Measurements from ENCODE around the gene DOCK4.

Gene DOCK4

DNA sequence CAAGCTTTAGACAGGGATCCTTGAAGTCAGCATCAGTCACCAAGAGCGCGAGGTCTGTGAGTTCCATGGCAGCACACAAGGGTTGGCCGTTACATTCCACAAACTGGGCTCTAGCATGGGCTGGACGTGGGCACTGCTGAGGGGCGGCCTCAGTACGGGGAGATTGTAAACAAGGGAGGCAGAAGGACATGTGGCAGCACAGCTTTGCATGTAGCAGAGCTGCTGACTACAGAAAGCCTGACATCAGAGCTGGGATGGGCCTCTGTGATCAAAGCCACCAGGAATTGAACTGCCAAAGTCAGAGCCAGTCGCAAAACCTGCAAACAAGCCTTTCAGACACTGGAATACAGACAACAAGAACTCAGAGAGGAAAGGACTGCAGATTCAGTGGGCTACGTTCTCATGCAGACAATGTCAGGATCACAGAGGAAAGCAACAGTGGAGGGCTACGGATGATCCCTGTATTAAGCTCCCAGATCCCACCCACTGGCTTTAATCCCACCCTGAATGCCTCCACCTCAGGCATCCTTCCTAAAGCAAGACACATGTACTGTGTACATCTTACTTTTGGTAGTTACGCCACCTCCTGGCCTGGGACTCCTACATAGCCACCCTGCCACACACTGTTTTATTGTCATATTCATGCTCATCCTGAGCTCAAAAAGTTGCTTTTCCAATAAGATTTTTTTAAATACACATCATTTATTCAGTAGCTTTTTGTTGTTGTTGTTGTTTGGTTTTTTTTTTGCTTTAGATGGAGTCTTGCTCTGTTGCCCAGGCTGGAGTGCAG, 352.8 kb downstream of the DOCK4 start:
- TF ChIP-seq, protein P1, sequence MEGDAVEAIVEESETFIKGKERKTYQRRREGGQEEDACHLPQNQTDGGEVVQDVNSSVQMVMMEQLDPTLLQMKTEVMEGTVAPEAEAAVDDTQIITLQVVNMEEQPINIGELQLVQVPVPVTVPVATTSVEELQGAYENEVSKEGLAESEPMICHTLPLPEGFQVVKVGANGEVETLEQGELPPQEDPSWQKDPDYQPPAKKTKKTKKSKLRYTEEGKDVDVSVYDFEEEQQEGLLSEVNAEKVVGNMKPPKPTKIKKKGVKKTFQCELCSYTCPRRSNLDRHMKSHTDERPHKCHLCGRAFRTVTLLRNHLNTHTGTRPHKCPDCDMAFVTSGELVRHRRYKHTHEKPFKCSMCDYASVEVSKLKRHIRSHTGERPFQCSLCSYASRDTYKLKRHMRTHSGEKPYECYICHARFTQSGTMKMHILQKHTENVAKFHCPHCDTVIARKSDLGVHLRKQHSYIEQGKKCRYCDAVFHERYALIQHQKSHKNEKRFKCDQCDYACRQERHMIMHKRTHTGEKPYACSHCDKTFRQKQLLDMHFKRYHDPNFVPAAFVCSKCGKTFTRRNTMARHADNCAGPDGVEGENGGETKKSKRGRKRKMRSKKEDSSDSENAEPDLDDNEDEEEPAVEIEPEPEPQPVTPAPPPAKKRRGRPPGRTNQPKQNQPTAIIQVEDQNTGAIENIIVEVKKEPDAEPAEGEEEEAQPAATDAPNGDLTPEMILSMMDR (IDR thresholded peaks at IDR 0.05; ENCODE audit: low read depth, low read length): no peak
- H3K4me3 ChIP-seq (ENCODE audit: low read depth, low read length): no peak overlapping the region

DNA sequence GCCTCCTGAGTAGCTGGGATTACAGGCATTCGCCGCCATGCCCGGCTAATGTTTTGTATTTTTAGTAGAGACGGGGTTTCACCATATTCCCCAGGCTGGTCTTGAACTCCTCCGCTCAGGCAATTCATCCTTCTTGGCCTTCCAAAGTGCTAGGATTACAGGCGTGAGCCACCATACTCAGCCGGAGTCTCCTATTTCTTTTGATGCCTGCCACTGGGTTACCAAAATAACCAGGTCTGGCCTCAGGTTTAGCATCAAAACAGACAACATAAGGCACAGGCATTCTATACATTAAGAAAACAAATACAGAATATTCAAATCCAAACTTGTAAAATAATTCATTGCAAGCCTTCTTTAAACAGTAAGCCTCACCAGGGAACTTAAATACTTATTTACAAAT, 354.1 kb downstream of the DOCK4 start:
- TF ChIP-seq, protein P1 (IDR thresholded peaks at IDR 0.05; ENCODE audit: low read depth, low read length): no peak
- no peak overlapping the region for H3K4me3 ChIP-seq (ENCODE audit: low read depth, low read length)

DNA sequence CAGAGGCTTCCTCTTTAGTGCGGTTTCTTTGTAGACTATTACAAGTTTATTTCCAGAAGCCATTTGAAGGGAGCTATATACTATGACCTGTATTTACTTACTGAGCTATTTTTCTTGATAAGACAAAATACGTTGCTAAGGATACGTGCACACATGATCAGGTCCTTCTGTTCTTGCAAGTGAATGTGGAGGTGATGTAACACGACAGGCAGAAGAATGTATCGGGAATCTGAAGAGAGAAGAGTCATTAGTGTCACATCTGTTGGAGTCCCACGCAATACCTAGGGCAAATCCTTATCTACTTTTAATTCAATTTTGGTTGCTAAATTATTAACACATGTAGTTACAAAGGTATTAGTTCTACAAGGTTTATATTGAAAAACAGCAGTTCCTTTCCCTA, 359.3 kb downstream of the DOCK4 start:
- TF ChIP-seq, protein P1 (IDR thresholded peaks at IDR 0.05; ENCODE audit: low read depth, low read length): no peak
- no peak overlapping the region for H3K4me3 ChIP-seq (ENCODE audit: low read depth, low read length)

DNA sequence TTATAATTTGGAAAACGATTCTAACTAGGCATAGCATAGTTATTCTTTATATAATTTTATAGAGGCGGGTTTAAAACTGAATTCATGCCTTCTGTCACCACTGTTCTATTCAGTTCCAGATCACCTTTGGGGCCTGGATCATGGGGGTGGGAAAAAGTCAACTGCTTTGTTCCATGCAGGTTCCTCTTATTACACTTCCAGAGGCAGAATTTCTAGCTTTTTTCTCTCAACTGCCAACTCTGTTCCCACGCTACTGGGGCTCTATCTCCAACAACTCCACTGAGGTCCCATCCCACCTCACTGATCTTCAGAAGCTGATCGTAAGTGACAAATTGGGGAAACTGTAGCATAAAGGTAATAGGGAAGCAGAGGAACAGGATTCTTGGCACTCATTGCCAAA, 360.3 kb downstream of the DOCK4 start:
- TF ChIP-seq, protein P1 (IDR thresholded peaks at IDR 0.05; ENCODE audit: low read depth, low read length): no peak
- H3K4me3 ChIP-seq (ENCODE audit: low read depth, low read length): no peak overlapping the region

DNA sequence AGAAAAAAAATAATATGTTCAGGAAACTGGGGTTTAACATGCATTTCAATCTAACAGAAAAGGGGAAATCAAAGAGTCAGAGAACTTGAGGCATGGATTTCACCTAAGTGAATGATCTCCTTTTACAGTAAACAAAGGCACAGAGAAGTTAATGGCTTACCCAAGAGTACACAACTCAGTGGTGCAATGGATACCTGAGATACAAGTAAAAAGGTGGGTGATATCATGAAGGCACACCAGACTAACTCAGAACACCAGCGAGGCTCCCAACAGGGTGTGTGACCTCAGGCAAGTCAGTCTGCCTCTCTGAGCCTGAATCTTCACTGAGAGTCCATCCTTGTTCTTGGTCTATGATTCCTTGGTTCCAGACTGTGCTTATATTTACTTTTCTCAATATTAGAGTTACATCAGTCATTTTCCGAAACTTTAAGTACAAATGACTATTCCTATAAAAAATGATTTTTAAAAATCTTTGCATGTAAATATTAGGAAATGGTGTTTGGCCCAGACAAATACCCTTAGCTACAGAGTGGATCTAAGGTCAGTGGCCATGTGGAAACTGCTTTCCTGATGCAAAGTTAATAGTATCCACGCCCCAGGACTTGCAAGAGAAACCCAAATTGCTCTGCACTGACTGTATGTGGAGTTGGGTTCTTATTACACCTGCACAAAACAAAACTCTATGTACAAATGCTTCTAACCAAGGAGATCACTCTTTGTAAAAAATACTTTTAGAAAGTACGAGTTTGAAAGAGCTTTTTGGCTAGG, 361.1 kb downstream of the DOCK4 start:
- H3K4me3 ChIP-seq (ENCODE audit: low read depth, low read length): no peak overlapping the region
- TF ChIP-seq, protein P1 (IDR thresholded peaks at IDR 0.05; ENCODE audit: low read depth, low read length): no peak

DNA sequence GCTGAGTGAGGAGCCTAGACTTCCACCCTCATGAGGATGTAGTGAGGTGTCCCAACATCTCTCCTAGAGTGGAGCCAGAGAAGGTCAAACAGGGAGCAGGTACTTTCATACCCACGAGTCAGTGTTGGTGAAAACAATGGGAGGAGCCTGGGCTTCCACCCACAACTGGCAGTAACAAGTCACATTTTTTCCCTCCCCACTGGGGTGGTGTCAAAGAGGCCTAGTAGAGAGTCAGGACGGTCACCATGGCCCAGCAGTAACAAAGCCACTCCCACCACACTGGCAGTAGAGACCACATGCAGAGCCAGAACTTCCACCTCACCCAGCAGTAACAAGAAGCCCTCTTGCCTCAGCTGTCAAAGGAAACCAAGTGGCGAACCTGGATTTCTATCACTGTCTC, 363.7 kb downstream of the DOCK4 start:
- TF ChIP-seq, protein P1 (IDR thresholded peaks at IDR 0.05; ENCODE audit: low read depth, low read length): no peak
- H3K4me3 ChIP-seq (ENCODE audit: low read depth, low read length): no peak overlapping the region

DNA sequence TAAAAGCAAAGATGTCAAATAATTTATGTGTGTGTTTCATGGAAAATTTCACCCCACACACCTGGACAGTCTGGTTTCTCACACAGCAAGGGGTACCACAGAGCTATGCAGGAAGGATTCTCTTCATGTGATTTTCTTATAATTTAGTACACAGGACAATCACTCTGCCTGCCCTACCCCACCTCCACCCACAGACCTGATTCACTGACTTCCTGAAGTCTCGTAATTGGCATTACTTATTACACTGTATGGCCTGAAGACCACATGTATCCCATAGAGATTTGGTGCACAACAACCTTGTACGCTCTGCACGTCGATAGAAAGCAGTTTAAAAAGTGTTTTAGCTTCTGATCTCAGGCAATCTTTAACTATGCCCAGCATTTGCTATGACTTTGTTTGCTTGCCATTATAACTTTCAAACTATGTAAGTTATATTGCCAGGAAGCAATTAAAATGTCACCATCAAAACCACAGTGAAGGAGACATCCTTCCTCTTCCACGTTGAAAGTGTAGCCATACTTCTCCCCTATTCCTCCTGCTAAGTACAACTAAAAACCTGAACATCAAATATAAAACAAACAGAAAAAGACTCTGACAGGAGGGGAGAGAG, 364.5 kb downstream of the DOCK4 start:
- H3K4me3 ChIP-seq (ENCODE audit: low read depth, low read length): no peak overlapping the region
- TF ChIP-seq, protein P1 (IDR thresholded peaks at IDR 0.05; ENCODE audit: low read depth, low read length): no peak

All from WI38 (cell line).